Adrenal gland (tissue), 12 donors: ENCODE measurements around the gene MCU. TPM values are rescaled to one million over a fixed set of nuclear protein-coding genes. Genes with fewer than 3 reads are reported as not detected.

Source experiments
- DNase-seq, 7 donors: peaks; one replicate each; pipeline ENCODE4 v3.0.0-alpha.2; 2019 to 2020
- H3K27ac ChIP-seq, 5 donors: fragments of 200-600 bp; sonication (generic) in 4 of 5; 1 replicate in 3 of 5; 2 replicates in 2 of 5; pipeline versions ENCODE4 v1.5.1 to v1.8.0; 2016 to 2020; ENCODE audit warnings: mild to moderate bottlenecking in 1 of 5
- H3K27me3 ChIP-seq: fragments of 200-600 bp; 2 replicates; pipeline ENCODE4 v1.8.0; 2021
- H3K36me3 ChIP-seq, 2 donors: fragments of 200-600 bp; replicated peaks in 1 of 2; 1 replicate in 1 of 2; 2 replicates in 1 of 2; pipeline versions ENCODE4 v1.5.1 to v1.8.0; 2018 to 2022
- H3K4me1 ChIP-seq, 2 donors: fragments of 200-600 bp; replicated peaks in 1 of 2; 1 replicate in 1 of 2; 2 replicates in 1 of 2; pipeline versions ENCODE4 v1.5.1 to v1.8.0; 2018 to 2021
- H3K4me3 ChIP-seq, 4 donors: fragments of 200-600 bp; sonication (generic) in 3 of 4; one replicate each; pipeline ENCODE4 v1.5.1; 2016 to 2018
- H3K9me3 ChIP-seq, 3 donors: fragments of 200-600 bp; sonication (generic) in 1 of 3; replicated peaks in 1 of 3; 1 replicate in 2 of 3; 2 replicates in 1 of 3; pipeline versions ENCODE4 v1.5.1 to v1.8.0; 2016 to 2021
- POLR2A ChIP-seq, 2 donors: fragments of 450-650 bp; IDR thresholded peaks; one replicate each; pipeline ENCODE4 v1.6.1; 2017; ENCODE audit warnings: antibody characterized with exemption in 2 of 2, mild to moderate bottlenecking in 2 of 2, moderate library complexity in 1 of 2
- WGBS, 4 donors: extraction: QIAGEN DNeasy Blood & Tissue Kit in 2 of 4; methylation state at CpG; one replicate each; pipeline versions ENCODE4 v1.1.5 to v1.1.7; 2013 to 2017; 5-methylcytosine and 5-hydroxymethylcytosine counted together
- intact Hi-C, 2 donors: fragments of 100-400 bp; cut with DNase I; formaldehyde crosslinking; loops; one replicate each; pipeline versions ENCODE4 v1.14.1 to v1.15.0; 2022 to 2023
- polyA plus RNA-seq, 3 donors: library from polyadenylated mRNA; stranded (reverse); fragments of 200-250 nt in 2 of 3; fragments of 350-450 nt in 1 of 3; fragmentation: Illumina TruSeq in 1 of 3; extraction: RNeasy Lipid Tissue Mini Kit (QIAGEN cat#74804) in 1 of 3; gene quantifications; one replicate each; pipeline ENCODE4 v1.2.3, GENCODE V29; 2013 to 2014
- total RNA-seq, 9 donors: library from RNA; depleted of rRNA in 4 of 9; stranded (reverse); fragments of >200 nt in 4 of 9; fragments of 120-200 nt in 1 of 9; fragmentation: NEBNext Ultra II Directional in 1 of 9; extraction: Animal tissue kit (Norgen Biotek cat#: 25700) in 1 of 9; gene quantifications; one replicate each; pipeline versions ENCODE4 v1.1.0 to v1.2.4, GENCODE V29; 2013 to 2023
- TF ChIP-seq, protein P1 (sequence below), 6 experiments: fragments of 450-650 bp in 4 of 6; fragments of 200-600 bp in 2 of 6; sonication (generic) in 1 of 6; IDR thresholded peaks; 1 replicate in 5 of 6; 2 replicates in 1 of 6; pipeline versions ENCODE4 v1.5.1 to v1.8.0; 2016 to 2021; ENCODE audit warnings: antibody characterized with exemption in 6 of 6, mild to moderate bottlenecking in 2 of 6, moderate library complexity in 1 of 6
- donor health status: healthy with polysubstance abuse.
- donor health status: Bipolar disorder and iron deficiency.
- donor health status: DM: yes; HTN: yes; CAD: no.
- donor health status: DM: no; HTN: no; CAD: no.
- donor health status: DM: no; HTN: no; CAD: no.
- donor health status: DM: yes; HTN: yes; CAD: no.

Gene MCU
- total and polyA plus RNA-seq, 12 donors = 6.4 to 22.2 (median 14.9) TPM

DNA sequence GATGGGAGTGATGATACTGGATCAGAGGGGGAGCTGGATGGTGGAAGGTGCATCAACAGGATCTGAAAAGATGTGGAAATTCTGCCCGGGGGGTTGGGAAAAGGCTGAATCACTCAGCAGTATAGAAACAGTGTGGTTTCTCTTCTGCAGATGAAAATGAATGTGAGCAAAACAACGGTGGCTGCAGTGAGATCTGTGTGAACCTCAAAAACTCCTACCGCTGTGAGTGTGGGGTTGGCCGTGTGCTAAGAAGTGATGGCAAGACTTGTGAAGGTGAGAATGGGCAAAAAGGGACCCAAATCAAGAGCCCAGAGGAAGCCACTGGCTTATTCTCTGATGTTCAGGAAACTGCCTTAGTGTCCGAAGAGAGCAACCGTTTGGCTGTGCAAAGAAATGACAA is 214.5 kb downstream of the MCU start:
- TF ChIP-seq, protein P1, sequence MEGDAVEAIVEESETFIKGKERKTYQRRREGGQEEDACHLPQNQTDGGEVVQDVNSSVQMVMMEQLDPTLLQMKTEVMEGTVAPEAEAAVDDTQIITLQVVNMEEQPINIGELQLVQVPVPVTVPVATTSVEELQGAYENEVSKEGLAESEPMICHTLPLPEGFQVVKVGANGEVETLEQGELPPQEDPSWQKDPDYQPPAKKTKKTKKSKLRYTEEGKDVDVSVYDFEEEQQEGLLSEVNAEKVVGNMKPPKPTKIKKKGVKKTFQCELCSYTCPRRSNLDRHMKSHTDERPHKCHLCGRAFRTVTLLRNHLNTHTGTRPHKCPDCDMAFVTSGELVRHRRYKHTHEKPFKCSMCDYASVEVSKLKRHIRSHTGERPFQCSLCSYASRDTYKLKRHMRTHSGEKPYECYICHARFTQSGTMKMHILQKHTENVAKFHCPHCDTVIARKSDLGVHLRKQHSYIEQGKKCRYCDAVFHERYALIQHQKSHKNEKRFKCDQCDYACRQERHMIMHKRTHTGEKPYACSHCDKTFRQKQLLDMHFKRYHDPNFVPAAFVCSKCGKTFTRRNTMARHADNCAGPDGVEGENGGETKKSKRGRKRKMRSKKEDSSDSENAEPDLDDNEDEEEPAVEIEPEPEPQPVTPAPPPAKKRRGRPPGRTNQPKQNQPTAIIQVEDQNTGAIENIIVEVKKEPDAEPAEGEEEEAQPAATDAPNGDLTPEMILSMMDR (IDR thresholded peaks at IDR 0.05) = no peak
- TF ChIP-seq POLR2A (IDR thresholded peaks at IDR 0.05) = no peak
- 87 to 91% (median 91%) methylated on average over 6 of the region's 6 CpGs for WGBS, 4 donors
- no peaks in the 10 kb centered on the region for H3K36me3 ChIP-seq
- no peaks in the 10 kb centered on the region for H3K4me1 ChIP-seq
- H3K27me3 ChIP-seq = no peaks in the 10 kb centered on the region
- H3K27ac ChIP-seq = no peak overlapping the region
- no peak overlapping the region for H3K4me3 ChIP-seq
- intact Hi-C loops = no loop called here
- H3K9me3 ChIP-seq = no peaks in the 10 kb centered on the region
- no peak for DNase-seq

DNA sequence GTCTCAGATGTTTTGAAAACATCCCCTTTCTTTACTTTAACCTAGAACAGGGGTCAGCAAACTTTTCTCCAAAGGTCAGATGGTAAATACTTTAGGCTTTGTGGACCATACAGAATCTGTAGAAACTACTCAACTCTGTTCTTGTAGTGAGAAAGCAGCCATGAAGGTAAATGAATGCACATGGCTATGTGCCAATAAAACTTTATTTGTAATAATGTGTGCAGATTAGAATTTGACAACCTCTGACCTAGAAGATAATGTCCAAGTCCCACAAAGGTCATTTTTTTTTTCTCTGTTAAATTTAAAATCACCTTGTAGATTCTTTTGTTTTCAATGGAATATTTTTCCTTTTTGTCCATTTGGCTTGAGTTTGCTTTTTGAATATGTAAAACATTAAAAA is 218.8 kb downstream of the MCU start:
- Histone ChIP-seq H3K4me1 (no peaks in the 10 kb centered on the region), H3K9me3 (no peaks in the 10 kb centered on the region), H3K4me3 (no peak overlapping the region), H3K27ac (no peak overlapping the region), H3K36me3 (no peaks in the 10 kb centered on the region), H3K27me3 (no peaks in the 10 kb centered on the region)
- DNase-seq = no peak
- intact Hi-C loops = no loop called here
- TF ChIP-seq, protein P1 (IDR thresholded peaks at IDR 0.05) = no peak
- TF ChIP-seq POLR2A (IDR thresholded peaks at IDR 0.05) = no peak

DNA sequence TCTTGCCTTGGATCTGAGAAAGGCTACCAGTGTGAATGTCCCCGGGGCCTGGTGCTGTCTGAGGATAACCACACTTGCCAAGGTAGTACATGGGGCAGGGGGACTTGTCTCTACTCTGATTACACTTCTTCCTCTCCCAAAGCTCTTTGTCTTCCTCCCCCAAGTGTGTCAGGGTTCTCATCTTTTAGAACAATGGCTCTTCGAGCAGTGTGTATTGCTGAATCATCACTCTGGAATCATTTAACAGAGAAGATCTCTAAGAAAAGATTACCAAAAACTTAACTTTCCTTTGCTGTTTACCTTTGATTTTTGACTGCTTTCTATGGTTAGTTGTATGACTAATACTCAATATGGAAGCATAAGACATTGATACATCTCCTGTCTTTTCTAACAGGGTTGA is 219.8 kb downstream of the MCU start:
- Histone ChIP-seq H3K9me3 (no peaks in the 10 kb centered on the region), H3K36me3 (no peaks in the 10 kb centered on the region), H3K27me3 (no peaks in the 10 kb centered on the region), H3K4me1 (no peaks in the 10 kb centered on the region), H3K27ac (no peak overlapping the region), H3K4me3 (no peak overlapping the region)
- WGBS, 4 donors = 94 to 100% (median 97%) methylated on average over 2 of the region's 2 CpGs
- intact Hi-C loops = no loop called here
- no peak for DNase-seq
- TF ChIP-seq, protein P1 (IDR thresholded peaks at IDR 0.05) = no peak
- TF ChIP-seq POLR2A (IDR thresholded peaks at IDR 0.05) = no peak

DNA sequence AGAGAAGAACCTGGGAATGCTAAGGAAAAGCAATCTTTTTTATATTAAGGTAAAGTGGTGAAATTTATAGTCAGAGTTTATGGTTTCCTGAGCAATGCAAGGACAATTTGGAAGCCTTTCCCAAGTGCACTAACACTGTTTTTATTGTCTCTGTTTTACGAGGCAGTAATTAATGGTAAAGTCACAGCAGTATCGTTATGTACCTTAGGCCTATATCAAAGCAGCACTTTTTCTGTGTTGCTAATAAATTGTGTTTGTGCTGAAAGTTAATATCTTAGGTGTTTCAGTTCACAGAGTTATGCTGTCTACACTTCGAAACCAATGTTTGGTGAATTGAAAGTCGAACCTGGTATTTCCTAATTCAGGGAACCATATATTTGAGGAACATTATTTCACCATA is 220.8 kb downstream of the MCU start:
- intact Hi-C loops = no loop called here
- H3K9me3 ChIP-seq = no peaks in the 10 kb centered on the region
- H3K4me3 ChIP-seq = no peak overlapping the region
- no peaks in the 10 kb centered on the region for H3K27me3 ChIP-seq
- no peak overlapping the region for H3K27ac ChIP-seq
- 80 to 89% (median 87%) methylated on average over 4 of the region's 4 CpGs for WGBS, 4 donors
- no peaks in the 10 kb centered on the region for H3K36me3 ChIP-seq
- TF ChIP-seq, protein P1 (IDR thresholded peaks at IDR 0.05) = no peak
- no peak for TF ChIP-seq POLR2A (IDR thresholded peaks at IDR 0.05)
- DNase-seq = no peak
- H3K4me1 ChIP-seq = no peaks in the 10 kb centered on the region
